HG03196 (cell line): ENCODE results near the gene LYPD3.
"Not testable (repeated sequence)": the region's sequence is repeated elsewhere in the genome, so short reads cannot be mapped to it uniquely, and the experiment has no call there.

ENCODE experiments used
- ATAC-seq: cut with Tn5 transposase; IDR thresholded peaks from one replicate; pipeline ENCODE4 v1.9.1; 2021; ENCODE audit not compliant: unreplicated experiment

The LYPD3 gene

DNA sequence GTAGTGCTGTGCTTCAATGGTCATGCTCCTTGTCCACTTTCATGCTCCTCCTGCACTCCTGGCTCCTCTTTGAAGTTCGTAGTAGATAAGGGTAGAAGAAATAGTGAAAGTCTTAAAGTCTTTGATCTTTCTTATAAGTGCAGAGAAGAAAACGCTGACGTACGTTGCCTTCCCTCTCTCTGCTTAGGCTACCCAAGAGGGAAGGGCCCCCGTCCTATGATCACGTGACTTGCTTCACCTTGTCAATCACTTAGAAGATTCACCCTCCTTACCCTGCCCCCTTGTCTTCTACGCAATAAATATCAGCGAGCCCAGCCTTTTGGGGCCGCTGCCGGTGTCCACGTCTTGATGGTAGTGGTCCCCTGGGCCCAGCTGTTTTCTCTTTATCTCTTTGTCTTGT, 28.1 kb downstream of the LYPD3 start:
- not testable (repeated sequence) for ATAC-seq

- no peak for ATAC-seq
Measured at GRCh38 chr19:43435775-43436174, 29.6 kb downstream of the LYPD3 start.

- no peak for ATAC-seq
Measured at GRCh38 chr19:43433689-43434088, 31.7 kb downstream of the LYPD3 start.

- ATAC-seq = no peak
Measured at GRCh38 chr19:43433358-43433673, 32.1 kb downstream of the LYPD3 start.

DNA sequence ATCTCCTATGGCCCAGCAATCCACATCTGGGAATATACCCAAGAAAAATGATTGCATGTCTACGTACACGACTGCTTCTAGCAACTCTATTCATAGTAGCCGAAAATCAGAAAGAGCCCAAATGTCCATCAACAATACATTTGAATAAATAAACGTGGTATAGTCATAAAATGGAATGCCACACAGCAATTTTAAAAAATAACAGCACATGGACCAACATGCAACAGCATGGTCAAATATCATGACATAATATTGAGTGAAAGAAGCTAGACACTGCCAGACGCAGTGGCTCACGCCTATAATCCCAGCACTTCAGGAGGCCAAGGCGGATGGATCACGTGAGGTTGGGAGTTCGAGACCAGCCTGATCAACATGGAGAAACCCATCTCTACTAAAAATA, 34.4 kb downstream of the LYPD3 start:
- no peak for ATAC-seq

GRCh38 chr19:43430142-43430710, 35.2 kb downstream of the LYPD3 start:
- ATAC-seq = no peak

DNA sequence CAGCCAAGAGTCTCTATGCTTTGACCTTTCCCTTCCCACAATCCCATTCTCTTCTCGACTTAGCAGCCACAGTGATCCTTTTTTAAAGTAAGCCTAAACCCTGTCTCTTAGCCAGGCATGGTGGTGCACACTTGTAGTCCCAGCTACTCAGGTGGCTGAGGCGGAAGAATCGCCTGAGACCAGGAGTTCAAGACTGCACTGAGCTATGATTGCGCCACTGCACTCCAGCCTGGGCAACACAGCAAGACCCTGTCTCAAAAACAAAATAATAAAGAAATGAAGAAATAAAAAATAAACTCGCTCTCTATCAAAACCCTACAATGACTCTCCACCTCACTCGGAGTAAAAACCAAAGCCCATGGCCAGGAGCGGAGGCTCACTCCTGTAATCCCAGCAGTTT, 36.0 kb downstream of the LYPD3 start:
- no peak for ATAC-seq

- ATAC-seq = no peak
Measured at GRCh38 chr19:43425567-43426392, 39.6 kb downstream of the LYPD3 start.

DNA sequence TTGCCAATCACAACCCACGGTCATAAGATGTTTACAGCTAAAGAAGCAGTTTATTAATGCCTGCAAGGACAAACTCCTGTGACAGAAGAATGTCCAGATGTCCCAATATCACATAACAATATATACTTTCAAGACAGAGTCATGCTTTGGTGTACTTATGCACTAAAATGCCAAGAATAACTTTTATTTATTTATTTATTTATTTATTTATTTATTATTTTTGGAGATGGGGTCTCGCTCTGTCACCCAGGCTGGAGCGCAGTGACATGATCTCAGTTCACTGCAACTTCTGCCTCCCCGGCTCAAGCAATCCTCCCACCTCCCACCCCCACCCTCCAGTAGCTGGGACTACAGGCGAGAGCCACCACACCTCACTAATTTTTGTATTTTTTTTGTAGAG, 41.6 kb downstream of the LYPD3 start:
- ATAC-seq = no peak

GRCh38 chr19:43422689-43423066, 42.7 kb downstream of the LYPD3 start:
- ATAC-seq = no peak

GRCh38 chr19:43422000-43422688, 43.3 kb downstream of the LYPD3 start:
- no peak for ATAC-seq

GRCh38 chr19:43420954-43421353, 44.5 kb downstream of the LYPD3 start:
- no peak for ATAC-seq

DNA sequence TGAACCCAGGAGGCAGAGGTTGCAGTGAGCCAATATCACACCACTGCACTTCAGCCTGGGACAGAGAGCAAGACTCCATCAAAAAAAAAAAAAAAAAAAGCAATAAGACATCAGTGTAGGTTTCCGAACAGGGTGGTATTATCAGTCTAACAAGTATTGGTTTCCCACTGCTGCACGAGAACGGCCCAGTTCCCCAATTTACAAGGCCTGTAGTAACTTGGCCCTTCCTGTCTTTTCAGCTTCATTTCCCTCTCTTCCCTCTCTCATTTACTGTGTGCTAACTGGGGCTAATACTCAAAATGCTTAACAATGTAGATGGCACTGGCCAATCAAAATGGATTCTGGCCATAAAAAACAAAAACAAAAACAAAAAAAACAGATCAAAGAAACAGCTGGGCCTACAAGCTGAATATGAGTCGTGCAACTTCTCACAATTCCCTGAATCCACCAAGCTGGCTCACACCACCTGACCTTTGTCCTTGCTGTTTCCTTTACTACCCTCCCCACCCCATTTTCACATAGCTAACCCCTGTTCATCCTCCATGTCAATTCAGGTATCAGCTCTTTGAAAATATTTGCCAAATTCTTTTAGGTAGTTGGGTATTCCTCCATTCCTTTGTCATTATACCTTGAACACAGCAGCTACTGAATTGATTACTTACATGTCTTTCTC, 48.3 kb downstream of the LYPD3 start:
- no peak for ATAC-seq

GRCh38 chr19:43414554-43414953, 50.9 kb downstream of the LYPD3 start, which contains the start of gene TEX101:
TEX101 (plus strand) TSS chr19:43414890; CDS start chr19:43415920, 1,030 bp downstream.
- ATAC-seq = no peak

DNA sequence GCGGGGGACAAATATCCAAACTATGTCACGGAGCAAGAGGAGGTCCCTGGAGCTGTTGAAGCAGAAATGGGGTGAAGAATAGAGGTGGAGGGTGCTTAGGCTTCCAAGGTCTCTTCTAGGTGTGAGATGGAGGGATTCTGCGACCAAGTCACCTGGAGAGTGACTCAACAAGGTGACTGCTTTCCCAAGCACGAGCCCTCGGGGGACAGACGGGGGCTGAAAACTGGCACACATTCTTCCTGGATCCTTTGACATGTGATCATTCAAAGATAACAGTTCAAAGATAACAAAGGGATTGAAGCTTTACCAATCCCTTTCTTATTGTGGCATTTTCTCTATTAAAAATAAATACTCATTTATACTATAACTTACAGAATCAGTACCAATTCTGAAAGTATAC, 53.0 kb downstream of the LYPD3 start:
- ATAC-seq = no peak
